ENCODE results near the gene KNOP1.
"Not testable (repeated sequence)": the region's sequence is repeated elsewhere in the genome, so short reads cannot be mapped to it uniquely, and the experiment has no call there.

Gene KNOP1

GRCh38 chr16:19743816-19744159 lies 25.8 kb upstream of the KNOP1 start:
- no peak for DNase-seq (ENCODE audit: low read depth in 2 of 2)

- DNase-seq (ENCODE audit: low read depth in 2 of 2) = no peak
Observed at GRCh38 chr16:19741354-19741753, 23.3 kb upstream of the KNOP1 start.

GRCh38 chr16:19737306-19738038 lies 19.4 kb upstream of the KNOP1 start:
- no peak for DNase-seq (ENCODE audit: low read depth in 2 of 2)

- no peak for DNase-seq (ENCODE audit: low read depth in 2 of 2)
Observed at GRCh38 chr16:19735074-19735867, 17.2 kb upstream of the KNOP1 start.

GRCh38 chr16:19733551-19733950 lies 15.5 kb upstream of the KNOP1 start:
- DNase-seq (ENCODE audit: low read depth in 2 of 2) = no peak

GRCh38 chr16:19728636-19728965 lies 10.6 kb upstream of the KNOP1 start:
- DNase-seq (ENCODE audit: low read depth in 2 of 2) = no peak

GRCh38 chr16:19722981-19723380 lies 5.0 kb upstream of the KNOP1 start:
- no peak for DNase-seq (ENCODE audit: low read depth in 2 of 2)

- no peak for DNase-seq (ENCODE audit: low read depth in 2 of 2)
Observed at GRCh38 chr16:19722269-19722952, 4.4 kb upstream of the KNOP1 start.

GRCh38 chr16:19718624-19718965 lies 568 bp upstream of the KNOP1 start:
- DNase-seq (ENCODE audit: low read depth in 2 of 2) = no peak

GRCh38 chr16:19717314-19717713 lies 713 bp downstream of the KNOP1 start:
- DNase-seq (ENCODE audit: low read depth in 2 of 2) = no peak

- DNase-seq (ENCODE audit: low read depth in 2 of 2) = not testable (repeated sequence)
Observed at GRCh38 chr16:19716728-19717127, 1.3 kb downstream of the KNOP1 start.

GRCh38 chr16:19716183-19716582 lies 1.8 kb downstream of the KNOP1 start:
- DNase-seq (ENCODE audit: low read depth in 2 of 2) = no peak

- DNase-seq (ENCODE audit: low read depth in 2 of 2) = no peak
Observed at GRCh38 chr16:19715566-19715965, 2.5 kb downstream of the KNOP1 start.

GRCh38 chr16:19713697-19714096 lies 4.3 kb downstream of the KNOP1 start:
- no peak for DNase-seq (ENCODE audit: low read depth in 2 of 2)

GRCh38 chr16:19712418-19713058 lies 5.5 kb downstream of the KNOP1 start:
- DNase-seq (ENCODE audit: low read depth in 2 of 2) = no peak

- no peak for DNase-seq (ENCODE audit: low read depth in 2 of 2)
Observed at GRCh38 chr16:19711643-19712042, 6.4 kb downstream of the KNOP1 start.

- no peak for DNase-seq (ENCODE audit: low read depth in 2 of 2)
Observed at GRCh38 chr16:19710991-19711545, 7.0 kb downstream of the KNOP1 start.

- no peak for DNase-seq (ENCODE audit: low read depth in 2 of 2)
Observed at GRCh38 chr16:19710191-19710908, 7.7 kb downstream of the KNOP1 start.

- no peak for DNase-seq (ENCODE audit: low read depth in 2 of 2)
Observed at GRCh38 chr16:19709381-19710136, 8.5 kb downstream of the KNOP1 start.

- DNase-seq (ENCODE audit: low read depth in 2 of 2) = no peak
Observed at GRCh38 chr16:19708296-19709205, 9.5 kb downstream of the KNOP1 start.
